Medulla oblongata (tissue), 1 donor: ENCODE results near the gene SUPT3H.
"Not testable (repeated sequence)": the region's sequence is repeated elsewhere in the genome, so short reads cannot be mapped to it uniquely, and the experiment has no call there.

Source experiments
- DNase-seq: peaks from one replicate; pipeline ENCODE4 v3.0.0-alpha.2; 2015; ENCODE audit errors: extremely low spot score

Gene SUPT3H

DNA sequence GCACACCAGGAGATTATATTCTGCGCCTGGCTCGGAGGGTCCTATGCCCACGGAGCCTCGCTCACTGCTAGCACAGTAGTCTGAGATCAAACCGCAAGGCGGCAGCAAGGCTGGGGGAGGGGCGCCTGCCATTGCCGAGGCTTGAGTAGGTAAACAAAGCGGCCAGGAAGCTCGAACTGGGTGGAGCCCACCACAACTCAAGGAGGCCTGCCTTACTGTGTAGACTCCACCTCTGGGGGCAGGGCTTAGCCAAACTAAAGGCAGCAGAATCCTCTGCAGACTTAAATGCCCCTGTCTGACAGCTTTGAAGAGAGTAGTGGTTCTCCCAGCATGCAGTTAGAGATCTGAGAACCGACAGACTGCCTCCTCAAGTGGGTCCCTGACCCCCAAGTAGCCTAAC, 477.4 kb downstream of the SUPT3H start:
- DNase-seq: not testable (repeated sequence)

DNA sequence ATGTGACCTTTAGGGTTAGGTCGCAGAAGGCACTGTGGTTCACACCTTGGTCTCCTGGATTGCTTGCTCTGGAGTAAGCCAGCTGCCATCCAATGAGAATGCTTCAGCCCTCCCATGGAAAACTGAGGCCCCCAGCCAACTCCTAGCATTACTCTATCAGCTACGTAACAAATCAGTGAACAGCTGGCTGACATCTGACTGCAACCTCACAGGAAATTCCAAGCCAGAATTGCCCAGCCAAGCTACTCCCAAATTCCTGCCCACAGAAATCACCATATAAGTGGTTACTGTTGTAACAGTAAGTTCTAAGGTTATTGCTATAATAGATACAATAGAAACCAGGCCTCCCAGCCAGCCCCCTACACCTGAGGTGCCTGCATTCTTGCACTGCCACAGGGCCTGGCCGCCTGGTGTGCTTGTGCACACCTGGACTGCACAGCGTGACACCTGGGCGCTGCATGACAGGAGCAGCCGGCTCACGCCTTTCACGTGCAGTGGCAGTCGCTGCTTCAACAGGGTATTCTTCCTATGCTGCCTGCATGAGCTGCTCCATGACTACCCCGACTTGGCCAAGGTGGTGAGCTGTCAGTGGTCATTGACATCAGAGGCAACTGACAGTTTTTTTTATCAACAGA, 479.3 kb downstream of the SUPT3H start:
- DNase-seq: no peak

DNA sequence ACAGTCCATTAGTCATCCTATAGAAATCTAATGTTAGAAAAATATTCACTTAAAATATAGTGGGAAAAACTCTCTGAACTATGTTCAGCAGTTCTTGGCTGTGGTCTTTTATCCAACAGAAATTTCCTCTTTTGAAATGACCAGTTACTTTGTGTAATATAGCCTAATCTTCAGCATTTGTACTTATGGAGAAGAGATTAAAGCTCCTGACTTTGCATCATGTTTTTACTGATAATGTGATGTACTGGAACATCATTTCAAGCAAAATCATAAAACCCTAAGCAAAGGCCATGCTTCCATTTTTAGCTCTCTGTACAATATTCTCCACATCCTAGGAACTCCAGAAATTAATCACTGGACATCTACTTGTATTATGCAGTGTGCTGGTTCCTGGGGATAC, 480.4 kb downstream of the SUPT3H start:
- no peak for DNase-seq

DNA sequence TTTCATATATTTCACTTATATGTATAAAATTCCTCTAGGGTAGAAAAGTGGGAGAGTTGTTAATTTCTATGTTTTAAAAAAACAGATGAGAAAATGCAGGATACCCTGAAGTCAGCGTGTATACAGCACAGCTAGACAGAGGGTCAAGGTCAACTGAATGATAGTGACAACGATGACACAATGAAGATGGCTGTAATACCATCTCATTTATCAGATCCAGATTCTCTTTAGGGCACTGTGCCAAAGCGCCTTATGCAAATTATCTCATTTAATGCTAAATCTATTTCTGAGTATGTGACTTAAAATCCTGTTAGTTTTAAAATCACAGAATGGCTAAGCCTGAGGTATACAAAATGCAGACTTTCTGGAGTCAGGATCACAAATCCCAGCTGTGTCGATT, 481.0 kb downstream of the SUPT3H start:
- DNase-seq: no peak

DNA sequence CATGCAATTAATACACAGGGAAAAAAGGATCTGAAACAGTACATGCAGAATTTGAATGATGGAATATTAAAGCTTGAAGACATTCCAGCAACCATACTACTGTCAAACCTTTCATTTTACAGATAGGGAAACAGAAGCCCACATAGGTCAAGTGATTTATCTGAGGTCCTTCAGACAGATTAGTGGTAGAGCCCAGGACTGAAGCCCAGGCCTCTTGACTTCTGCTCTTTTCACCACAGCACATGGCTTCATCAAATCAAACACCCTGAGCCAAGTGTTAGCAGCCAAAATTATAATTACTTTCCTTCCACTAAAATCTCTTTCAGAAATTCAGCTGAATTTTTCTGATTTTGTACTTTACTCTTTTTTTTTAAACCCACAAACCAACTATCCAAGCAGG, 485.2 kb downstream of the SUPT3H start:
- no peak for DNase-seq

DNA sequence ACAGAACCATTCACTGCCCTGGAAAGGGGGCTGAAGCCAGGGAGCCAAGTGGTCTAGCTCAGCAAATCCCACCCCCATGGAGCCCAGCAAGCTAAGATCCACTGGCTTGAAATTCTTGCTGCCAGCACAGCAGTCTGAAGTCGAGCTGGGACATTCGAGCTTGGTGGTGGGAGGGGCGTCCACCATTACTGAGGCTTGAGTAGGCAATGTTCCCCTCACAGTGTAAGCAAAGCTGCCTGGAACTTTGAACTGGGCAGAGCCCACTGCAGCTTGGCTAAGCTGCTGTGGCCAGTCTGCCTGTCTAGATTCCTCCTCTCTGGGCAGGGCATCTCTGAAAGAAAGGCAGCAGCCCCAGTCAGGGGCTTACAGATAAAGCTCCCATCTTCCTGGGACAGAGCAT, 498.7 kb downstream of the SUPT3H start:
- not testable (repeated sequence) for DNase-seq

DNA sequence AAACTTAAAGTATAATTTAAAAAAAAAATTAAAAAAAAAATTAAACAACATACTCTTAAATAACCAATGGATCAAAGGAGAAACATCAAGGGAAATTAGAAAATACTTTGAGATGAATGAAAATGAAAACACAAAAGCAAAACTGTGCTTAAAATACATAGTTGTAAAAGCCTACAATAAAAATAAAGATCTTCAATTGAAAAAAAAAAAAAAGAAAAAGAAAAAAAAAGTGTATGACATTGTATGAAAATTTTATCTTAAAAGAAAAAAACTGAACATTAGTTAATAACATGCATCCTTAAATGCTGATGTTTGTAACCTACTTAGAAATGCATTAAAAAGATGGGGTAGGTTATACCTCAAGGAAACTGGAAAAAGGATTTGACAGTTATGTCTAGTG, 501.1 kb downstream of the SUPT3H start:
- not testable (repeated sequence) for DNase-seq

DNA sequence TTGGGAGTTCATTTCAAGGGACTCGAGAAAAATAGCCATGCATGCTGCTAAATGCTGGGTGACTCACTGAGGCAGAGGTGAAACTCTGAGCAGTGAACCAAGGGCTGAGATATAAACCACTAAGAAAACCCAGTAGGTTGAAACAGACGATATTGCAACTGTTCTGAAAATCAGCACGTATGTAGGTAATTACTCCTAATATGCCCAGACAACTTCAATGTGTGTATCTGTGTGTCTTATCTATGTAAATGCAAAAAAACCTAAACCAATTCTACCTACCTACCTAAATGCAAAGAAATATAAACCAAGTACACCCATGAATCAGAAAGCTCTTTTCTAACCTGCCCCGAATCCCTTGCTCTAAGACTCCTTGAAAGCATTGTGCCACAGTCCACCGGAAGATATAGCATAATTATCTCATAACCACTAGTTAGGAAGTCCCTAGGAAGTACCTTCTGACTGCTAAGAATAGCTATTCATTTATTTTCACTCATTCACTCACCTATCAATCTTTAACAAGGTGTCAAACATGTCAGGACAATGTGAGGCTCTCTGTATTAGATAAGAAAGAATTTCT, 508.3 kb downstream of the SUPT3H start:
- no peak for DNase-seq

DNA sequence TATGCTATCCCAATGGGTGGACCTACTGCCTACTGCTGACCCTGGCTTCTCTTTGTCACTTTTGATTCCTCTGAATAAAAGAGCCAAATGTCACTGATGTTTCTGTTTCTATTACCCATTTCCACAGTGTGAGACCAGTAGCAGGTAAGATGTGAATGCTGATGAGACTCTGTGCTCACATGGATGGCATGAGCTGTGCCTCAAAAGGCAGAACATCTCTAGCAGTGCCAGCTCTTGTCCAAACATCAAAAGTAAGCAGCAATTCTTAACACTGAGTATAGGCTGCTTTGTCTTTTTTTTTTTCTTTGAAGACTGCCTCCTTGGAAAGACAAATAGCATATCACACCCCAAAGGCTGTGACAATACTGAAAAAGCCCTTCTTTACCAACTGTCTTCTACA, 508.8 kb downstream of the SUPT3H start:
- no peak for DNase-seq

DNA sequence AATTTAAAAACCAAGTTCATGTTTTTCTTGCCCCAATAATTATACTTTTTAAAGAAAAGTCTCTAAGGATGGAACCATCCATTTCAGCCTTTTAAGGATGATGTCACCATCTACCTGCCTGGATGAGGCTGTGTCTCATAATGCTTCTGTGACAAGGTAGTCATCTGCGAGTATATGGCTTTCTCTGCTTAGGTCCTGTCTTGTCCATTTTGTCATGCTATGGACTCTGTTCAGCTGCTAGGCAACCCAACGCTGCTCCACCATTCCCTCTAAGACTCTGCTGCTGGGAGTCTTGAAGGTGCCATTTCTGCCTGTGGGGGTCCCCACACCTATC, 509.4 kb downstream of the SUPT3H start:
- no peak for DNase-seq

DNA sequence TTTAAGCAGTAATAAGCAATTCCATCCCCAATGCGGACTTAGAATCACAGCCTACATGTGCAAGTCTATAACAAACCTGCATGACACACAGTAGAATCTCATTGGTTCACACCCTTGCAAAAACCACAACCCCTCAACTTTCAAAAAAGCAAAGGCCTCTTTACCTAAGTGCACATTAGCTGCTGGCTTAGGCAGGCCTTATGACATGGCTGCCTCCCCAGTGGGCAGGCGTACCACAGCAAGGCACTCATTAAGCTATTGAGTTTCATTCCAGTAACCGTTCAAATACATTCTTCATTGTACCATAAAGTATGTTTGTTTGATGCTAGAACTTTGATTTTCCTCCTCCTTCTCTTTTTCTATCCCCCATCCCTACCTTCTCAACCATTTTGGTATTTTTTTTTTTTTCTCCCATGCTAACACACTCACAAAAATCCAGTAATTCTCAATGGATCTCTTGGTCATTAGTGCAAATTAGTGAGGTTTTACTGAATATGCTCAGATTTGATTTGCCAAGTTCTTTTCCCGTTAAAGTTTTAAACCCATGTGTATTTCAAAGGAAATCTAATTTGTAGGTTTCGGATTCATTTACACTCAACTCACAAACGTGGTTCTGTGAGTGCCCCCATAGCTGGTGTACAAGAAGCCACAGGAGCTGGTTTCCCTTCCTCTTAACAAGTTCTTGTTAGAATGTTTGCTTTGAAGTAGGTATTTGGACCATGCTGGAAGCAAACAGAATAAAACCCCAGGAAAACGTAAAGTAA, 510.0 kb downstream of the SUPT3H start:
- DNase-seq: peak; percentile 28

DNA sequence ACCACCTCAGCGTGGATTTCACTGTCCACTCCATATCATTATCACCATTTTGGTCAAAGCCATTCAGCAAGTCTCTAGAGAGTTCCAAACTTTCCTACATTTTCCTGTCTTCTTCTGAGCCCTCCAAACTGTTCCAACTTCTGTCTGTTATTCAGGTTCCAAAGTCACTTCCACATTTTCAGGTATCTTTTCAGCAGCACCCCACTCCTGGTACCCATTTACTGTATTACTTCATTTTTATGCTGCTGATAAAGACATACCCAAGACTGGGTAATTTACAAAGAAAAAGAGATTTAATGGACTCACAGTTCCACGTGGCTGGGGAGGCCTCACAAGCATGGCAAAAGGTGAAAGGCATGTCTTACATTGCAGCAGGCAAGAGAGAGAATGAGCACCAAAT, 512.5 kb downstream of the SUPT3H start:
- not testable (repeated sequence) for DNase-seq

DNA sequence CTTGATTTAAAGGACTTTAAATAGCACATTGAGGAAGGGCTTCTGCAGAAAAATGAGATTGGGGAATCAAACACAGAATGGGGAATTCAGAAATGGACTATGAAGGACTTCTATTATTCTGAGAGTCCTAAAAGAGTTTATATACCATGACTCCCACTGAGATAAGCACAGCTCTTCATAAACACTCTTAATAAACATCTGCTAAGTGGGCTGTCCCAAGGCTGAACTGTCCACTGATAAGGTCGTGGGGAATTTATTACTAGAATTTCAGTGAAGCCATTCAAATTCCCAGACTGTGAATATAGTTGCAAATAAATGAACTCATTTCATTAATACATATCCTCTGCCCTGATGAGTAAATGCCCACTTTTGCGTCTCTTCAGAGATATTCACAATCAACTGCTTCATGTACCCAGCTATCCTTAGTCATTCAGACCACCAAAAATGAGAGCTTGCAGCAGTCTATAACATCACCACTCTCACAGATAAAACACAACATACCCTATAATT, 517.8 kb downstream of the SUPT3H start:
- DNase-seq: no peak

DNA sequence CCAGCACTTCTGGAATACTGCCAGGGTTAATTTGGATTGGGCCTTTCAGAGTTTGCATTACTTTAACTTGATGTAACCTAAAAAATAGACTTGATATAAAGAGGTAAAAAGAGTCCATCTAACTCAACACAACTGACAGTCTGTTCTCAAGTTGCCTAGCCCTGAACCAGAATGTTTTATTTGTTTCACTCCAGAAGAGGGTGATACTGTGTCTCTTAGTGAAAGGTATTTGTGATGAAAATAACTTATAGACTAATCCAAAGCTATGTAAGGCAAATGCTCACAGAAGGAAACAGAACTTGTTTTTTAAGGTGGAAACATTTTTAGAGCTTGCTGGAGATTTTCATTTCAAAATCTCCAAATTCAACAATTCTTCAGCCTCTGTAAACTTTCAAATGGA, 518.7 kb downstream of the SUPT3H start:
- DNase-seq: no peak

DNA sequence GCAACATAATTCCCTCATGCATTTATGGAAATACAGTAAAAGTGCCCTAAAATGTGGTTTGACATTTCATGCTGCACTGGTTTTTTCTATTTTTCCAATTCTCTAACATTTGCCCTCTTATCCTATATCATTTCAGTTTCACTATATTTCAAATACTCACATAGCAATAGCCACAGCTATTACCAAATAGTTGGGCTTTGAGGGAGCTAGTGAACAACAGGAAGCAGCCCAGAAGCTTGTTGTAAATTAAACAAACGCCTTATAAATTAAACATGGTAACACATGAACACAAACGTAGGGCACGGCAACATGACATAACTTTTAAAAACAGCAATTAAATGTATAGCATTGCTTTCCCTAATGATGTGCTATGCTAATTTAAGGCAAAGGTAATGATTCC, 521.3 kb downstream of the SUPT3H start:
- no peak for DNase-seq

DNA sequence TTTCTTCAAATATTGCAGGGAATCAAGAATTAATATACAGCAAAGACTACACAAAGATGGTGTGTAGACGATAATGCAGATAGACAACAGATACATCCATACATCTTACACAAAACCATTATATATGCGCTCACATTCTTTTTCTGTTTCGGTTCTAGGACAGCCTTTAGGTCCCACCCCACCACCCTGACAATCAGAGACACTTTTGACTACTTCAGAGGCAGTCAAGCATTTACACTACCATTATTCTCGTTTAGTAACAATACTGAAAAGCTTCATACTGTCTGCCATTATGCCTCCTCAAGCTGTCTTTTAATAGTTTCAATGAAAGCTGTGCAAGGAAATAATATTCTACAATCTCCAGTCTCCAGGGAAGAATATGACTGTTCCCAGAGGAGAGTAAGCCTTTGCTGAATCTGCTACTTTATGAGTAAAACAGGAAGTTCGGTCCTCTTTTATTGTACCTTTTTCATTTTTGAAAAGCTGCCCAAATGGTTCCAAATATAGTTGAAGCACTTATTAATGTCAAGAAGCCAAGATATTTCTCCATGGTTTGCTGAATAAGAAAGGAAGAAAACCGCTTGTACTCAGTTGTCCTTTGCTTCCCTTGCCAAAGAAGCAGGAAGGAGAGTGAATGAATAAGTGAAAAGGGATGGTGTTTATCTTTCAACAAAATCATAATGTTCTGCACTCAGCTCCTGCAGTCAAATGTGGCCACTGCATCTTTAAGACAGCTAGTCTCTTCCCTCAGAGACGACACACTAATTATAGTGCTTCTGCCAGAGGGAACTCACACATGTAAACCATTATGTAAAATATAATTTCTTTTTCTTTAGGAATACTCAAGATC, 521.9 kb downstream of the SUPT3H start:
- no peak for DNase-seq

DNA sequence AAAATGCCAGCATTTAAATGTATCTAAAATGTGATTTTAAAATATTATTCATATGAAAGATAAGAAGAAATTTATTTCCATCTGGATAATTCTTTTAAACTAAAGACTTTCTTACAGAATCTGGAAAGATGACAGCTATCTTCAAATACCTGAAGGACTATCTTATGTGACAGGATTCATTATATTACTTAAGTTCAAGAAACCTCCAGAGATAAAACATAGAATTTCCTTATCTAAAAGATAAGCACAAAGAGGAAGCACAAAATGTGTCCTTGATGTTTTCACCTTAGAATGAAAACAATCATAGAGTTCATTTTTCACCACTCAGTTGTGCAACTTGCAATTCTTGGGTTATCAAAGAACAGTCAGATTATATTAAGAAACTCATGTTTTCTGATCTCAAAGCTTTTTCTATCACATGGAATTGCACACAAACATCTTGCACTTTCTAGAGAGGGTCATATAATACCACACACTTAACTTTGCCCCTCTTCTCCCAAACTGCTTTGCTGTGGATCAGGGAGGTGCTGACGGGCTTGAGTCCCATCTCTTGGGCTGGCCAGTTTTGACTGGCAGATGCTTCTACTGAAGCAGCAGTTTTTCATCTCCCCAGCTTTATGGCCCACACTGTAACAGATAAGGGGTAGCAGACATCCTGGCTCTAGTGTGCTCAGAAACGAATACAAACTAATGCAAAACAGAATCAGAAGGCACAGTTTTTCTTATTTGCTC, 522.9 kb downstream of the SUPT3H start:
- DNase-seq: no peak

DNA sequence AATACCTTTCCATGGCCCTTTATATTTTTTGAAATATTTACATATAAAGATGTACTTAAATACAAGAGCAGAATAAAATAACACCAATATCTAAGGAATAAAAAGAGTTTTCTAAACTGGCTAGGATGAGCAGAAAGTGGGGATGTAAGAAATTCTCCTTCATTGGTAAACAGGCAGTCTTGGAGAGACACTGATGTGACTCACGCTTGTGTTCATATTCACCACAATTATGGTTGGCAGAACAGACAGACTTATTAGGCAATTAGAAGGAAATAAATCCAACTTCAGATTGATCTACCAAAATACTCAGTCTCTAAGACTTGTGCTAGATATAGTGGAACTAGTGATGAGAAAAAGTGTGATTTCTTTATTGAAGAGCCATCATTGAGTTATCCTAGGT, 526.6 kb downstream of the SUPT3H start:
- no peak for DNase-seq

DNA sequence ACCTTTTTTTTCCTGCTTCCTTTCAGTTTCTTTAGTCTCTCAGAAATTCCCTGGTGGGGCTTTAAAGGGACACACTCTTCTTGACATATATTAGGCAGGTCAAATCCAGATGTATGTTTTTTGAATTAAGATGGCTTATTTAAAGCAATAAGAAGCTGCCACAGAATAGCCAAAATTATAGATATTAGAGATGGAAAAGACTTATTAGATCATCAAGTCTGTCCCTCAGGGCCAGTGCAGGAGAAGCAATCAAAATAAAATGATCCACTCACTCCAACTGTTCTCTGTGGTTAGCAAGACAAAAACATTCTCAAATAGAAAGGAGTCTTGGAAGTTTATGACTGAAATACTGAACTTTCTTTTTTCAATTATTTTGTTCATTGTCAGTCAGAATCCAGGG, 527.4 kb downstream of the SUPT3H start:
- no peak for DNase-seq

DNA sequence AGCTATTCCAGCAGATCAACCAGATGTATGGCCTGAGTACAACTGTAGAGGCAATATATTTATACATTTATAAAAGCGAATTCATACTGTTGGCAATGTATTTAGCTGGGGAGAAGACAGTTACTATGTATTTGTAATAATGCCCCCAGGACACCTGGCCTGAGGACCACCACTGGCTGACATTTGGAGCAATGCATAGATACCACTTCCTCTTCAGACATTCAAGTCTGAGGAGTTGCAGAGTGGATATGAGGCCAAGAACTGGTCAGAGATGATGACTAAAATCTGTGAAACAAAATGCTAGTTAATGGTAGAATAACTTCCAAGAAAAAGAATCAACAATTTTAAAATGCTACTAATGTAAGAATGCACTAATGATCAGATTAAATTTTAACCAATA, 527.9 kb downstream of the SUPT3H start:
- DNase-seq: no peak

DNA sequence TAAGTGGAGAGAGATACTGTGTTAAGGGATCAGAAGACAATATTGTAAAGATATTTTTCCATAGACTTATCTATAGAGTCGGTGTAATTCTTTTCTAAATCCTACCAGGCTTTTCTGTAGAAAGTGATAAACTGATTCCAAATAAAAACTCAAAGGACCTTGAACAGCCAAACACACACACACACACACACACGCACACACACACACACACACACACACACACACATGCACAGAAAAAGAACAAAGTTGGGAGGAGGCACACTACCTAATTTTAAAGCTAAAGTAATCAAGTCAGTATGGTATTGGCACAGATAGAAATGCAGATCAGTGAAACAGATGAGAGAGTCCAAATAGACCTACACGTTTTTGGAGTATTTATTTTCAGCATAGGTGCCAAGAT, 534.0 kb downstream of the SUPT3H start:
- DNase-seq: no peak

DNA sequence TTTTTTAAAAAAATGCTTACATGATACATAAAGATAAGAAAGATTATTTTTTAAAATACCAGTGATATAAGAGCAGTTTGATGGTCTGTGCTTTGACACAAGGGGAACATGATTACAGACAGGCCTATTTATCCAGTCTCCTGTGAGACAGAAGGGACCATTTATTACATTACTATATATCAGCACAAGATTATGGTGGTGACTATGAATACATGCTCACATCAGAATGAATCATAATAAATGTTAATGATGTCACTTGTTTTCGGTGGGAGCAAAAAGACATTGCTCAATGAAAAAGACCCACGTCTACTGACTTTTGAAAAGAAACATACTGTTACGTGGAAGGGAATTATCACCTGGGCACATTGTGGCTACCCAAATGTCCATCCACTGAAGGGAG, 535.1 kb downstream of the SUPT3H start:
- DNase-seq: no peak
